Activated CD8-positive, alpha-beta memory T cell treated with anti-CD3 and anti-CD28 coated beads, Interleukin-2, amount 10 ng/mL, durations not matched to agents 7 days and 5 days (primary cell): ENCODE results near the gene PCDHA3. TPM values are rescaled to one million over a fixed set of nuclear protein-coding genes. Genes with fewer than 3 reads are reported as not detected.

Experiments used
- total RNA-seq, 2 experiments: library from RNA; stranded (reverse); gene quantifications; one replicate each; pipeline ENCODE4 v1.2.3, GENCODE V29; 2021

PCDHA3 gene
- total RNA-seq, 2 experiments from 2014 or later: not detected

Other genes starting within 250 kb of the PCDHA3 start
- 10 to 100 TPM; 37.9 to 47.3 TPM for gene SRA1, start 243.6 kb upstream of the PCDHA3 start, total RNA-seq
- 10 to 100 TPM; 20.0 to 24.8 TPM for gene APBB3, start 236.5 kb upstream of the PCDHA3 start, total RNA-seq
- 100 to 1,000 TPM; 100 to 101 TPM for gene SLC35A4, start 236.2 kb upstream of the PCDHA3 start, total RNA-seq
- under 1 TPM; 0.38 to 0.56 TPM for gene CD14, start 167.9 kb upstream of the PCDHA3 start, total RNA-seq
- 10 to 100 TPM; 33.1 to 35.3 TPM for gene TMCO6, start 161.6 kb upstream of the PCDHA3 start, total RNA-seq
- gene NDUFA2, start 153.4 kb upstream of the PCDHA3 start, total RNA-seq: 10 to 100 TPM; 75.0 to 77.0 TPM
- gene IK, start 153.2 kb upstream of the PCDHA3 start, total RNA-seq: 100 to 1,000 TPM; 102 to 113 TPM
- gene WDR55, start 136.2 kb upstream of the PCDHA3 start, total RNA-seq: 10 to 100 TPM; 38.7 to 40.6 TPM
- 1 to 10 TPM; 2.8 to 2.9 TPM for gene DND1, start 127.5 kb upstream of the PCDHA3 start, total RNA-seq
- 10 to 100 TPM; 75.9 to 93.9 TPM for gene HARS1, start 109.7 kb upstream of the PCDHA3 start, total RNA-seq
- gene HARS2, start 109.6 kb upstream of the PCDHA3 start, total RNA-seq: 10 to 100 TPM; 30.7 to 36.6 TPM
- gene ZMAT2, start 100.6 kb upstream of the PCDHA3 start, total RNA-seq: 10 to 100 TPM; 45.0 to 58.6 TPM
- not detected for gene PCDHA1, start 14.9 kb upstream of the PCDHA3 start, total RNA-seq
- not detected for gene PCDHA2, start 6.2 kb upstream of the PCDHA3 start, total RNA-seq
- gene PCDHA4, start 6.0 kb downstream of the PCDHA3 start, total RNA-seq: not detected
- gene PCDHA5, start 20.6 kb downstream of the PCDHA3 start, total RNA-seq: not detected
- gene PCDHA6, start 26.9 kb downstream of the PCDHA3 start, total RNA-seq: not detected
- gene PCDHA7, start 33.2 kb downstream of the PCDHA3 start, total RNA-seq: not detected
- gene PCDHA8, start 40.1 kb downstream of the PCDHA3 start, total RNA-seq: not detected
- not detected for gene PCDHA9, start 47.3 kb downstream of the PCDHA3 start, total RNA-seq
- not detected for gene PCDHA10, start 54.8 kb downstream of the PCDHA3 start, total RNA-seq
- not detected for gene PCDHA11, start 67.9 kb downstream of the PCDHA3 start, total RNA-seq
- gene PCDHA12, start 74.3 kb downstream of the PCDHA3 start, total RNA-seq: not detected
- not detected for gene PCDHA13, start 81.1 kb downstream of the PCDHA3 start, total RNA-seq
- not detected for gene PCDHAC1, start 125.2 kb downstream of the PCDHA3 start, total RNA-seq
- not detected for gene PCDHAC2, start 165.4 kb downstream of the PCDHA3 start, total RNA-seq